ENCODE data around the gene METTL26. TPM values are rescaled to one million over a fixed set of nuclear protein-coding genes. Genes with fewer than 3 reads are reported as not detected.

METTL26 gene
- total RNA-seq, 1 donor from 2014 or later: 53.5 TPM

GRCh38 chr16:596736-597060 is 39.4 kb downstream of the METTL26 start:
- Histone ChIP-seq H3K27ac (no peak overlapping the region), H3K36me3 (peaks cover 10% of the 10 kb centered on the region), H3K4me3 (no peak overlapping the region), H3K4me1 (peaks cover 29% of the 10 kb centered on the region), H3K9me3 (no peaks in the 10 kb centered on the region), H3K27me3 (no peaks in the 10 kb centered on the region)
- DNase-seq: no peak
- no peak for ATAC-seq
- no peak for TF ChIP-seq CTCF (IDR thresholded peaks at IDR 0.05)
- intact Hi-C loops (cut with DNase I): no loop called here

DNA sequence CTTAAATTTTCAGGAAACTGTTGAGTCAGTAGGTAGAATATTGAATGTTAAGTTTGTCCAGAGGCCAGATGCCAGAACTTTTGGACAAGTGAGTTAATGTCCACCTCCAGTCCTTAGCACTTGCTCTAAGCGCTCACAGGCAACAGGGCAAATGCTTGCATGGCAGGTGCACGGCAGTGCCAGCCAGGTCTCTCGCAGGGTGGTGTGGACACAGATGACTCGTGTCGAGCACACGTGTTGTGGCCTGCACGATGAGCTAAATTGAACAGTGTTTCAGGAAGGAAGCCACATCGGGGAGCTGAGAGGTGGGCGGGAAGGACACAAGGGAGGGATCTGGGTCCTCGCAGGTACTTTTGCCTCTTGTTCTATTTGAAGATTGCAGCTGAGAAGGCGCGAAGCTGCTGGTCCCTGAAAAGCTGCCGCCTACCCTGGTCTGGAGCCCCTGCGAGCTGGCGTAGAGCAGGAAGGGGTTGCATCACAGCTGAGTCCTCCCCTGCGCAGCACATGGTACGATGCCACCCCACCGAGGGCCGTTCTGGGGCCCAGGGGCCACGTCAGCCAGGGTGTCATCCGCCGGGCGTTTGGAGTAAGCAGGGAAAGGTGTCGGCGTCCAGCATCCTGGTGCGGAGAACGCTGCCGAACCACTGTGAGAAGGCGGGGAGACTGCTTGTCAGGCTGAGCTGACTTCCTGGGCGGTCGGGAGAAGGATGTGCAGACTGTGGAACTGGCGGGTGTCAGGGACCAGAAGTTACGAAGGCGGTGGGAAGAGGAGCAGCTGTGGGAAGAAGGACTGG is 40.0 kb downstream of the METTL26 start:
- no peak for TF ChIP-seq CTCF (IDR thresholded peaks at IDR 0.05)
- Histone ChIP-seq H3K27me3 (no peaks in the 10 kb centered on the region), H3K27ac (no peak overlapping the region), H3K36me3 (peaks cover 7% of the 10 kb centered on the region), H3K4me1 (peaks cover 34% of the 10 kb centered on the region), H3K4me3 (no peak overlapping the region), H3K9me3 (no peaks in the 10 kb centered on the region)
- intact Hi-C loops (cut with DNase I): no loop called here
- DNase-seq (no peak), ATAC-seq (no peak)

DNA sequence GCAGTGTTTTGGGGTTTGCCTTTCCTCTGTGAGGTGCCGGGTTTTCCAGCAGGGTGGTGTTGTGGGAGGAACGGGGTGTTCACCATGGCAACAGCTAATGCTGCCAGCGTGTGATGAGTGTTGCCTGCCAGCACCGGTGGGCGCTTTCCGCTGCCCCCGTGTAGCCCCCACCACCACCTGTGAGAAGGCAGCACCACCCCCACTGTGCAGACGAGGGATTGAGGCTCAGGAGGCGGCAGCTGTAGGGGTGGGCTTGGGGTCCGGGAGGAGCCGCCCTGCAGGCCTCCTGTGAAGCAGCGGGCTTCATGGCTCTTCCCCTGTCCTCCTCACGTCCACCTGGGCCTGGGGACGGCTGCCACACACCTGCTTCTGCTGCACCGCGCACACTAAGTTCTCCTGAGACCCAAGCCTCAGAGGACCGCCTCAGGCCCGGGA is 41.0 kb downstream of the METTL26 start:
- Histone ChIP-seq H3K4me1 (peaks cover 39% of the 10 kb centered on the region), H3K9me3 (no peaks in the 10 kb centered on the region), H3K27me3 (no peaks in the 10 kb centered on the region), H3K27ac (no peak overlapping the region), H3K4me3 (no peak overlapping the region), H3K36me3 (no peaks in the 10 kb centered on the region)
- DNase-seq: no peak
- intact Hi-C loops (cut with DNase I): no loop called here
- no peak for TF ChIP-seq CTCF (IDR thresholded peaks at IDR 0.05)
- no peak for ATAC-seq

- intact Hi-C loops (cut with DNase I): no loop called here
- Histone ChIP-seq H3K4me1 (peaks cover 39% of the 10 kb centered on the region), H3K9me3 (no peaks in the 10 kb centered on the region), H3K4me3 (no peak overlapping the region), H3K36me3 (no peaks in the 10 kb centered on the region), H3K27me3 (no peaks in the 10 kb centered on the region), H3K27ac (peak overlapping the region; percentile 85)
- ATAC-seq (no peak), DNase-seq (no peak)
- TF ChIP-seq CTCF (IDR thresholded peaks at IDR 0.05): no peak
Observed at GRCh38 chr16:593807-594206, 42.3 kb downstream of the METTL26 start.

GRCh38 chr16:593406-593805 is 42.7 kb downstream of the METTL26 start:
- DNase-seq (no peak), ATAC-seq (peak; percentile 5)
- Histone ChIP-seq H3K27me3 (no peaks in the 10 kb centered on the region), H3K4me3 (no peak overlapping the region), H3K36me3 (no peaks in the 10 kb centered on the region), H3K9me3 (no peaks in the 10 kb centered on the region), H3K27ac (peak overlapping the region; percentile 85), H3K4me1 (peaks cover 39% of the 10 kb centered on the region)
- intact Hi-C loops (cut with DNase I): no loop called here
- TF ChIP-seq CTCF (IDR thresholded peaks at IDR 0.05): no peak

Data from upper lobe of right lung (tissue), 1 donor.